H9 (cell line): ENCODE measurements around the gene PIK3R4. TPM values are rescaled to one million over a fixed set of nuclear protein-coding genes. Genes with fewer than 3 reads are reported as not detected.

Experiments
- DNase-seq: peaks from one replicate; pipeline ENCODE4 v3.0.0-alpha.2; 2017
- H2AFZ ChIP-seq: one replicate; pipeline ENCODE4 v1.6.1; 2013; ENCODE audit warnings: mild to moderate bottlenecking, low read length, control low read depth, moderate library complexity
- H2AK5ac ChIP-seq: 2 replicates; pipeline ENCODE4 v1.6.1; 2013; ENCODE audit warnings: low read length, control low read depth, mixed read lengths; ENCODE audit not compliant: insufficient read length
- H2BK120ac ChIP-seq: one replicate; pipeline ENCODE4 v1.6.1; 2013; ENCODE audit warnings: low read depth, mild to moderate bottlenecking, low read length, control low read depth, inconsistent platforms; ENCODE audit not compliant: poor library complexity, severe bottlenecking
- H2BK12ac ChIP-seq: 2 replicates; pipeline ENCODE4 v1.6.1; 2013; ENCODE audit warnings: low read length, control low read depth, mixed read lengths, low read depth; ENCODE audit not compliant: insufficient read length
- H2BK15ac ChIP-seq: 2 replicates; pipeline ENCODE4 v1.6.1; 2013; ENCODE audit warnings: low read depth, low read length, control low read depth
- H2BK20ac ChIP-seq: one replicate; pipeline ENCODE4 v1.6.1; 2013; ENCODE audit warnings: low read depth, mild to moderate bottlenecking, low read length, control low read depth, inconsistent platforms; ENCODE audit not compliant: poor library complexity, severe bottlenecking
- H2BK5ac ChIP-seq: 2 replicates; pipeline ENCODE4 v1.6.1; 2013; ENCODE audit warnings: low read length, control low read depth, mixed read lengths; ENCODE audit not compliant: insufficient read length
- H3K14ac ChIP-seq: 2 replicates; pipeline ENCODE4 v1.6.1; 2013; ENCODE audit warnings: low read length, control low read depth; ENCODE audit not compliant: insufficient read depth
- H3K18ac ChIP-seq: 2 replicates; pipeline ENCODE4 v1.6.1; 2013; ENCODE audit warnings: low read depth, mild to moderate bottlenecking, mixed read lengths, low read length, control low read depth; ENCODE audit not compliant: insufficient read length
- H3K23ac ChIP-seq: 2 replicates; pipeline ENCODE4 v1.6.1; 2013; ENCODE audit warnings: low read length, control low read depth, mixed read lengths, low read depth; ENCODE audit not compliant: insufficient read length
- H3K23me2 ChIP-seq: 2 replicates; pipeline ENCODE4 v1.6.1; 2013; ENCODE audit warnings: low read depth, mild to moderate bottlenecking, mixed read lengths, low read length, control low read depth; ENCODE audit not compliant: insufficient read length, poor library complexity, severe bottlenecking
- H3K27ac ChIP-seq: 2 replicates; pipeline ENCODE4 v1.5.1; 2013; ENCODE audit warnings: low read length, control low read depth, mixed read lengths, low read depth; ENCODE audit not compliant: insufficient read length
- H3K27me3 ChIP-seq: 2 replicates; pipeline ENCODE4 v1.6.1; 2013; ENCODE audit warnings: low read length, control low read depth, inconsistent platforms; ENCODE audit not compliant: insufficient read depth
- H3K4ac ChIP-seq: 2 replicates; pipeline ENCODE4 v1.6.1; 2013; ENCODE audit warnings: low read depth, mild to moderate bottlenecking, control low read depth, inconsistent platforms, low read length, moderate library complexity
- H3K4me1 ChIP-seq: 2 replicates; pipeline ENCODE4 v1.6.1; 2013; ENCODE audit warnings: low read length, control low read depth, inconsistent platforms; ENCODE audit not compliant: insufficient read depth
- H3K4me2 ChIP-seq: 2 replicates; pipeline ENCODE4 v1.6.1; 2013; ENCODE audit warnings: low read length, control low read depth, mixed read lengths; ENCODE audit not compliant: insufficient read length, insufficient read depth
- H3K56ac ChIP-seq: 2 replicates; pipeline ENCODE4 v1.6.1; 2013; ENCODE audit warnings: low read depth, mild to moderate bottlenecking, mixed read lengths, low read length, control low read depth; ENCODE audit not compliant: insufficient read length
- H3K79me1 ChIP-seq: 2 replicates; pipeline ENCODE4 v1.6.1; 2013; ENCODE audit warnings: low read depth, mild to moderate bottlenecking, moderate library complexity, low read length, control low read depth, inconsistent platforms; ENCODE audit not compliant: insufficient read depth, poor library complexity, severe bottlenecking
- H3K79me2 ChIP-seq: 2 replicates; pipeline ENCODE4 v1.6.1; 2013; ENCODE audit warnings: low read length, control low read depth, inconsistent platforms; ENCODE audit not compliant: insufficient read depth
- H3K9ac ChIP-seq: 2 replicates; pipeline ENCODE4 v1.6.1; 2013; ENCODE audit warnings: low read length, control low read depth, mixed read lengths; ENCODE audit not compliant: insufficient read length; ENCODE audit errors: extremely low read depth
- H3K9me3 ChIP-seq: one replicate; pipeline ENCODE4 v1.6.1; 2013; ENCODE audit warnings: low read depth, low read length, inconsistent platforms; ENCODE audit not compliant: control insufficient read depth
- H3T11ph ChIP-seq: one replicate; pipeline ENCODE4 v1.6.1; 2013; ENCODE audit warnings: mild to moderate bottlenecking, low read length, control low read depth, inconsistent platforms
- H4K20me1 ChIP-seq: one replicate; pipeline ENCODE4 v1.6.1; 2013; ENCODE audit not compliant: control insufficient read depth, insufficient read length, insufficient read depth
- H4K5ac ChIP-seq: 2 replicates; pipeline ENCODE4 v1.6.1; 2013; ENCODE audit warnings: low read depth, mild to moderate bottlenecking, mixed read lengths, low read length, control low read depth; ENCODE audit not compliant: insufficient read length
- H4K8ac ChIP-seq: replicated peaks from 2 replicates; pipeline ENCODE4 v1.6.1; 2013; ENCODE audit warnings: low read length, control low read depth, mixed read lengths, low read depth; ENCODE audit not compliant: insufficient read length
- H4K91ac ChIP-seq: 2 replicates; pipeline ENCODE4 v1.6.1; 2013; ENCODE audit warnings: low read depth, mild to moderate bottlenecking, moderate library complexity, mixed read lengths, low read length, control low read depth; ENCODE audit not compliant: insufficient read length
- H3K27ac Mint-ChIP-seq, 3 experiments: 2 replicates in 2 of 3; 3 replicates in 1 of 3; pipeline ENCODE4 v1.8.0; 2020 to 2021; ENCODE audit warnings: mixed read lengths in 3 of 3, mild to moderate bottlenecking in 1 of 3, moderate library complexity in 1 of 3
- H3K27me3 Mint-ChIP-seq: 2 replicates; pipeline ENCODE4 v1.8.0; 2021; ENCODE audit warnings: low read depth, mild to moderate bottlenecking, moderate library complexity, mixed read lengths
- H3K36me3 Mint-ChIP-seq, 3 experiments: 2 replicates in 2 of 3; 3 replicates in 1 of 3; pipeline ENCODE4 v1.8.0; 2020 to 2021; ENCODE audit warnings: low read depth in 3 of 3, mixed read lengths in 3 of 3; ENCODE audit not compliant: insufficient read depth in 1 of 3
- H3K4me1 Mint-ChIP-seq, 2 experiments: 2 replicates each; pipeline ENCODE4 v1.8.0; 2020; ENCODE audit warnings: mixed read lengths in 2 of 2
- H3K4me3 Mint-ChIP-seq, 2 experiments: 2 replicates in 1 of 2; 3 replicates in 1 of 2; pipeline ENCODE4 v1.8.0; 2020 to 2021; ENCODE audit warnings: mild to moderate bottlenecking in 2 of 2, mixed read lengths in 2 of 2, moderate library complexity in 1 of 2
- H3K9me3 Mint-ChIP-seq, 2 experiments: 2 replicates in 1 of 2; 3 replicates in 1 of 2; pipeline ENCODE4 v1.8.0; 2020; ENCODE audit warnings: mild to moderate bottlenecking in 2 of 2, mixed read lengths in 2 of 2, moderate library complexity in 1 of 2
- CTCF ChIP-seq: fragments of 200-600 bp; sonication (generic); conservative IDR thresholded peaks from 3 replicates; pipeline ENCODE4 v1.8.0; 2021; ENCODE audit warnings: antibody characterized with exemption, mild to moderate bottlenecking
- WGBS: extraction: QIAGEN DNeasy Blood & Tissue Kit; methylation state at CpG from one replicate; pipeline ENCODE4 v1.1.7; 2013; ENCODE audit warnings: missing lambda C conversion rate, low lambda C conversion rate, mixed read lengths; ENCODE audit not compliant: insufficient read length; ENCODE audit errors: extremely low coverage; 5-methylcytosine and 5-hydroxymethylcytosine counted together
- total RNA-seq: library from RNA; stranded (reverse); gene quantifications from 2 replicates; pipeline ENCODE4 v1.2.1, GENCODE V29; 2021

The PIK3R4 gene
- total RNA-seq, 1 experiment from 2014 or later = 28.6 TPM

- TF ChIP-seq CTCF = no peak
- no CpG with 5 or more reads among the region's 3 CpGs for WGBS
- H4K91ac ChIP-seq = no peak overlapping the region
- H2BK15ac ChIP-seq = no peak overlapping the region
- no peaks in the 10 kb centered on the region for H3K27me3 ChIP-seq
- H3K27me3 Mint-ChIP-seq = no peaks in the 10 kb centered on the region
- H4K20me1 ChIP-seq = no peaks in the 10 kb centered on the region
- no peaks in the 10 kb centered on the region for H3K4me1 ChIP-seq
- H3K79me2 ChIP-seq = no peaks in the 10 kb centered on the region
- H2BK20ac ChIP-seq = no peak overlapping the region
- no peak overlapping the region for H2AK5ac ChIP-seq
- H3K23ac ChIP-seq = no peak overlapping the region
- no peaks in the 10 kb centered on the region for H3K9me3 ChIP-seq
- no peak overlapping the region for H3K4me3 Mint-ChIP-seq
- no peak overlapping the region for H2BK120ac ChIP-seq
- no peaks in the 10 kb centered on the region for H3K23me2 ChIP-seq
- H3K14ac ChIP-seq = no peak overlapping the region
- H3K18ac ChIP-seq = no peak overlapping the region
- H3K4ac ChIP-seq = no peak overlapping the region
- H4K5ac ChIP-seq = no peak overlapping the region
- no peaks in the 10 kb centered on the region for H3K79me1 ChIP-seq
- no peak overlapping the region for H2BK5ac ChIP-seq
- H3K9me3 Mint-ChIP-seq = no peaks in the 10 kb centered on the region
- no peak overlapping the region for H3K27ac Mint-ChIP-seq
- no peak overlapping the region for H3T11ph ChIP-seq
- no peak overlapping the region for H3K9ac ChIP-seq
- H3K56ac ChIP-seq = no peak overlapping the region
- no peak overlapping the region for H2BK12ac ChIP-seq
- no peak for DNase-seq
- no peak overlapping the region for H3K4me2 ChIP-seq
- no peak overlapping the region for H4K8ac ChIP-seq
- no peak overlapping the region for H2AFZ ChIP-seq
- no peak overlapping the region for H3K27ac ChIP-seq
- H3K36me3 Mint-ChIP-seq = no peaks in the 10 kb centered on the region
- no peaks in the 10 kb centered on the region for H3K4me1 Mint-ChIP-seq
These were observed 26.7 kb upstream of the PIK3R4 start for GRCh38 chr3:130773366-130773765.
